Neural cell (in vitro differentiated cells): ENCODE results near the gene CREB1. TPM values are rescaled to one million over a fixed set of nuclear protein-coding genes. Genes with fewer than 3 reads are reported as not detected.

Source experiments
- H2AFZ ChIP-seq: fragments of 200-600, 300-800 bp; sonication (generic), shearing (Covaris generic); 2 replicates; pipeline ENCODE4 v1.6.0; 2014; ENCODE audit warnings: low read depth, mild to moderate bottlenecking, antibody characterized with exemption, low read length, moderate library complexity
- H3F3A ChIP-seq: fragments of 200-600 bp; shearing (Covaris generic); 2 replicates; pipeline ENCODE4 v1.6.1; 2016; ENCODE audit warnings: mild to moderate bottlenecking, moderate library complexity, mixed read lengths, antibody characterized with exemption, low read length; ENCODE audit not compliant: insufficient read depth, poor library complexity, severe bottlenecking
- H3K27ac ChIP-seq: fragments of 200-600, 300-800 bp; sonication (generic), shearing (Covaris generic); 2 replicates; pipeline ENCODE4 v1.5.1; 2014; ENCODE audit warnings: mild to moderate bottlenecking, low read length, moderate library complexity
- H3K27me3 ChIP-seq: fragments of 300-800, 200-600 bp; sonication (generic), shearing (Covaris generic); 2 replicates; pipeline ENCODE4 v1.6.0; 2014; ENCODE audit warnings: mild to moderate bottlenecking, low read depth, low read length, moderate library complexity; ENCODE audit not compliant: insufficient read depth
- H3K36me3 ChIP-seq: fragments of 300-800, 200-600 bp; sonication (generic), shearing (Covaris generic); 2 replicates; pipeline ENCODE4 v1.5.1; 2014; ENCODE audit warnings: mild to moderate bottlenecking, antibody characterized with exemption, low read length, moderate library complexity; ENCODE audit not compliant: insufficient read depth
- H3K4me2 ChIP-seq: fragments of 300-800, 200-600 bp; sonication (generic), shearing (Covaris generic); 2 replicates; pipeline ENCODE4 v1.6.0; 2014; ENCODE audit warnings: mild to moderate bottlenecking, low read length
- H3K4me3 ChIP-seq: fragments of 300-800, 200-600 bp; sonication (generic), shearing (Covaris generic); 2 replicates; pipeline ENCODE4 v1.5.1; 2014; ENCODE audit warnings: mild to moderate bottlenecking, low read length, moderate library complexity
- H3K79me2 ChIP-seq: fragments of 200-600 bp; shearing (Covaris generic); replicated peaks from 2 replicates; pipeline ENCODE4 v1.6.0; 2014; ENCODE audit warnings: mild to moderate bottlenecking, low read length, moderate library complexity; ENCODE audit not compliant: insufficient read depth
- H3K9ac ChIP-seq: fragments of 300-800, 200-600 bp; sonication (generic), shearing (Covaris generic); 2 replicates; pipeline ENCODE4 v1.6.1; 2016; ENCODE audit warnings: mild to moderate bottlenecking, low read length, mixed read lengths
- H3K9me2 ChIP-seq: fragments of 200-600 bp; shearing (Covaris generic); 2 replicates; pipeline ENCODE4 v1.6.1; 2016; ENCODE audit warnings: mild to moderate bottlenecking, low read length, mixed read lengths; ENCODE audit not compliant: insufficient read depth
- H3K9me3 ChIP-seq: fragments of 200-600, 300-800 bp; sonication (generic), shearing (Covaris generic); 2 replicates; pipeline ENCODE4 v1.6.1; 2016; ENCODE audit warnings: mild to moderate bottlenecking, mixed run types, low read length, moderate library complexity, mixed read lengths
- H4K20me1 ChIP-seq: fragments of 200-600 bp; shearing (Covaris generic); 2 replicates; pipeline ENCODE4 v1.6.1; 2016; ENCODE audit warnings: mild to moderate bottlenecking, mixed run types; ENCODE audit not compliant: insufficient read depth
- EP300 ChIP-seq: fragments of 450-650 bp; conservative IDR thresholded peaks from 2 replicates; pipeline ENCODE4 v1.6.1; 2014; ENCODE audit warnings: antibody characterized with exemption, mild to moderate bottlenecking, moderate library complexity; ENCODE audit not compliant: poor library complexity, severe bottlenecking
- EZH2 ChIP-seq: fragments of 200-600, 300-800 bp; shearing (Covaris generic), sonication (generic); IDR thresholded peaks from 2 replicates; pipeline ENCODE4 v1.6.1; 2014; ENCODE audit warnings: antibody characterized with exemption, low read length, borderline replicate concordance, mild to moderate bottlenecking; ENCODE audit not compliant: insufficient read depth, poor library complexity, severe bottlenecking
- MXI1 ChIP-seq: fragments of 450-650 bp; conservative IDR thresholded peaks from 2 replicates; pipeline ENCODE4 v1.6.1; 2014; ENCODE audit warnings: antibody characterized with exemption, mild to moderate bottlenecking; ENCODE audit not compliant: poor library complexity, severe bottlenecking
- POLR2AphosphoS5 ChIP-seq: IDR thresholded peaks from 2 replicates; pipeline ENCODE4 v1.6.1; 2012
- RAD21 ChIP-seq: fragments of 450-650 bp; conservative IDR thresholded peaks from 2 replicates; pipeline ENCODE4 v1.6.1; 2014; ENCODE audit warnings: antibody characterized with exemption, mild to moderate bottlenecking, moderate library complexity
- REST ChIP-seq: IDR thresholded peaks from 2 replicates; pipeline ENCODE4 v1.6.1; 2012; ENCODE audit warnings: borderline replicate concordance
- SMC3 ChIP-seq: fragments of 450-650 bp; conservative IDR thresholded peaks from 2 replicates; pipeline ENCODE4 v1.6.1; 2014; ENCODE audit warnings: antibody characterized with exemption, mild to moderate bottlenecking, moderate library complexity; ENCODE audit not compliant: poor library complexity
- TAF1 ChIP-seq: IDR thresholded peaks from 2 replicates; pipeline ENCODE4 v1.6.1; 2012; ENCODE audit warnings: low read depth
- polyA plus RNA-seq: library from polyadenylated mRNA; depleted of rRNA; stranded (reverse); fragments of >200 nt; gene quantifications from 2 replicates; pipeline ENCODE4 v1.2.3, GENCODE V29; 2014
- TF ChIP-seq, protein P1 (sequence below): fragments of 450-650 bp; IDR thresholded peaks from 2 replicates; pipeline ENCODE4 v1.5.1; 2014; ENCODE audit warnings: antibody characterized with exemption, mild to moderate bottlenecking, moderate library complexity; ENCODE audit not compliant: poor library complexity, severe bottlenecking

The CREB1 gene
- polyA plus RNA-seq, 1 donor from 2014 or later = 38.7 TPM

GRCh38 chr2:207600231-207600630 is 70.5 kb downstream of the CREB1 start:
- Histone ChIP-seq H3K4me2 (no peak overlapping the region), H3K79me2 (no peaks in the 10 kb centered on the region), H3K4me3 (no peak overlapping the region), H3F3A (no peaks in the 10 kb centered on the region), H4K20me1 (no peaks in the 10 kb centered on the region), H3K9me3 (no peaks in the 10 kb centered on the region), H3K9ac (no peak overlapping the region), H3K9me2 (no peaks in the 10 kb centered on the region), H3K27me3 (no peaks in the 10 kb centered on the region), H3K27ac (no peak overlapping the region), H2AFZ (no peak overlapping the region), H3K36me3 (no peaks in the 10 kb centered on the region)
- TF ChIP-seq, protein P1, sequence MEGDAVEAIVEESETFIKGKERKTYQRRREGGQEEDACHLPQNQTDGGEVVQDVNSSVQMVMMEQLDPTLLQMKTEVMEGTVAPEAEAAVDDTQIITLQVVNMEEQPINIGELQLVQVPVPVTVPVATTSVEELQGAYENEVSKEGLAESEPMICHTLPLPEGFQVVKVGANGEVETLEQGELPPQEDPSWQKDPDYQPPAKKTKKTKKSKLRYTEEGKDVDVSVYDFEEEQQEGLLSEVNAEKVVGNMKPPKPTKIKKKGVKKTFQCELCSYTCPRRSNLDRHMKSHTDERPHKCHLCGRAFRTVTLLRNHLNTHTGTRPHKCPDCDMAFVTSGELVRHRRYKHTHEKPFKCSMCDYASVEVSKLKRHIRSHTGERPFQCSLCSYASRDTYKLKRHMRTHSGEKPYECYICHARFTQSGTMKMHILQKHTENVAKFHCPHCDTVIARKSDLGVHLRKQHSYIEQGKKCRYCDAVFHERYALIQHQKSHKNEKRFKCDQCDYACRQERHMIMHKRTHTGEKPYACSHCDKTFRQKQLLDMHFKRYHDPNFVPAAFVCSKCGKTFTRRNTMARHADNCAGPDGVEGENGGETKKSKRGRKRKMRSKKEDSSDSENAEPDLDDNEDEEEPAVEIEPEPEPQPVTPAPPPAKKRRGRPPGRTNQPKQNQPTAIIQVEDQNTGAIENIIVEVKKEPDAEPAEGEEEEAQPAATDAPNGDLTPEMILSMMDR = no peak
- no peak for TF ChIP-seq REST
- no peak for TF ChIP-seq TAF1
- no peak for TF ChIP-seq EP300
- TF ChIP-seq SMC3 = no peak
- TF ChIP-seq RAD21 = no peak
- no peak for TF ChIP-seq MXI1
- TF ChIP-seq POLR2AphosphoS5 = no peak
- no peak for TF ChIP-seq EZH2

DNA sequence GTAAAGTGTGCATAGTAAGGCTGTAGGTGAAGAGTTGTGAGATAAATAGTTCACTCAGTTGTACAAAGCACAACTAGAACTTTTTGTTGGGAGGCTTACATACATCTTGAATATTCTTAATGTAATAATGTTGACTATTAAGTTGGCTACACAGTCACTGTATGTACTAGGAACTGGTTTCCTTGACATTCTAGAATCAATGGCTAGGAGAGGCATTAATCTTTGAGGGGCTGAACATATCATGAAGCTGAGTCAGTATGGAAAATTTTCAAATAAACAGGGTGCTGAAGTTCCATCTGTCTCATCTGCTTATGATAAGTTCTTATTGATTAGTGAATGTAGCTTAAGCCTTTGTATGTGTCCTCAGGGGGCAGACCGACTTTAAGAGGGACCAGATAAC is 72.0 kb downstream of the CREB1 start:
- no peak for TF ChIP-seq RAD21
- TF ChIP-seq SMC3 = no peak
- TF ChIP-seq, protein P1 = no peak
- no peak for TF ChIP-seq POLR2AphosphoS5
- no peak for TF ChIP-seq REST
- no peak for TF ChIP-seq EP300
- no peak for TF ChIP-seq TAF1
- no peak for TF ChIP-seq MXI1
- no peak for TF ChIP-seq EZH2
- no peak overlapping the region for H3K27ac ChIP-seq
- H3K36me3 ChIP-seq = no peaks in the 10 kb centered on the region
- H3K4me2 ChIP-seq = no peak overlapping the region
- H3K9me2 ChIP-seq = no peaks in the 10 kb centered on the region
- H4K20me1 ChIP-seq = no peaks in the 10 kb centered on the region
- no peaks in the 10 kb centered on the region for H3K27me3 ChIP-seq
- H3F3A ChIP-seq = no peaks in the 10 kb centered on the region
- no peaks in the 10 kb centered on the region for H3K79me2 ChIP-seq
- no peak overlapping the region for H3K4me3 ChIP-seq
- no peak overlapping the region for H3K9ac ChIP-seq
- H3K9me3 ChIP-seq = no peaks in the 10 kb centered on the region
- H2AFZ ChIP-seq = no peak overlapping the region
